ENCODE data around the gene TBCD.

The TBCD gene

GRCh38 chr17:82812058-82812457 is 60.2 kb downstream of the TBCD start:
- no peak for DNase-seq

DNA sequence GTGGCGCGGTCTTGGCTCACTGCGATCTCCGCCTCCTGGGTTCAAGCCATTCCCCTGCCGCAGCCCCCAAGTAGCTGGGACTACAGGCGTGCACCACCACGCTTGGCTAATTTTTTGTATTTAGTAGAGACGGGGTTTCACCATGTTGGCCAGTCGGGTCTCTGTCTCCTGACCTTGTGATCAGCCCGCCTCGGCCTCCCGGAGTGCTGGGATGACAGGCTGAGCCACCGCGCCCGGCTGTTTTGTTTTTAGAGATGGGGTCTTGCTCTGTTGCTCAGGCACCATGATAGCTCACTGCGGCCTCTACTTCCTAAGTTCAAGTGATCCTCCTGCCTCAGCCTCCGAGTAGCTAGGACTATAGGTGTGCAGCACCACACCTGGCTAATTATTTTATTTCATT is 60.7 kb downstream of the TBCD start:
- no peak for DNase-seq

GRCh38 chr17:82813299-82814051 is 61.6 kb downstream of the TBCD start:
- DNase-seq = no peak

DNA sequence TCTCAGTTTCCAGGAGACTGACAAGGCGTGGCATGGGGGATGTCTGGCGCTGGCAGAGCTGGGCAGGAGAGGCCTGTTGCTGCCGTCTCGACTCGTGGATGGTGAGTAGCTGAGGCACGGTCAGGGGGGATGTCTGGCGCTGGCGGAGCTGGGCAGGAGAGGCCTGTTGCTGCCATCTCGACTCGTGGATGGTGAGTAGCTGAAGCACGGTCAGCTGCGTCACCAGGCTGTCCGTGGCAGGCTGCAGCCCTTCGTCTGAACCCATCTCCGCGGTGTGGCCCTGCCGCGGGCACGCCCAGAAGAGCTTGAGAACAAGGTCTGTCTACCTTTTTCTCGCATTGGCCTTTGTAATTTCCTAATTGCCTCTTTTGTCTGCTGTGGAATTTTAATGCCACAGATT is 63.0 kb downstream of the TBCD start:
- no peak for DNase-seq

GRCh38 chr17:82815354-82815753 is 63.5 kb downstream of the TBCD start:
- DNase-seq = no peak

DNA sequence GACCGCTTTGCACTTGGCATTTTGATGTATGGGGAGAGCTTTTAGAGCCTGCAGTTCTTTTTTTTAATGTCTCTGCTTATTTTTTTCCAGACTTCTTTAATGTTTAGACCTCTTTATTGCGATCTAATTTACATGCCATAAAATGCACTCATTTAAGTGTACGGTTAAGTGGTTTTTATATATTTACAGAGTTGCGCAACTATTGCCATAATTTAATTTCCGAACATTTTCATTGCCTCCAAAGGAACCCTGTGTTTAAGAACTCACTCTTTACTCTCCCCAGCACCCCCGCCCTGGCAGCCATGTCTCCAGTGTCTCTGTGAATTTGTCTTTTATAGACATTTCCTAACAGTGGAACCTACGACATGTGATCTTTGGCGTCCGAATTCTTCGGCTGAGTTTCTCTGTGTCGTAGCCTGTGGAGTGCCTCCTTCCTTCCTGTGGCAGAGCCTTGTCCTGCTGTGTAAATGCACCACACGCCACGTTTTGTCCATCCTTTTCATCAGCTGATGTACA is 64.0 kb downstream of the TBCD start:
- no peak for DNase-seq

DNA sequence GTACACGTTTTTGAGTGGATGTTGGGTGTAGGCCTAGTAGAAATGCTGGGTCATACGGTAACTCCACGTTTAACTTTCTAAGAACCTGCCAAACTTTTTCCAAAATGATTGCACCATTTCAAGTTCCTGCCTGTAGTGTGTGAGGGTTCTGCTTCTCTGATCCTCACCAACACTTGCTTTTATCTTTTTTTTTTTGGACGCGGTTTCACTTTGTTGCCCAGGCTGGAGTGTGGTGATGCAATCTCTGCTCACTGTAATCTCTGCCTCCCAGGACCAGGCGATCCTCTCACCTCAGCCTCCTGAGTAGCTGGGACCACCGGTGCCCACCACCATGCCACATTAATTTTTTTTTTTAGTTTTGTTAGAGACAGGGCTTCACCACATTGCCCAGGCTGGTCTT is 64.5 kb downstream of the TBCD start:
- no peak for DNase-seq

GRCh38 chr17:82817947-82818346 is 66.1 kb downstream of the TBCD start:
- DNase-seq = no peak

- no peak for DNase-seq
Measured at GRCh38 chr17:82820278-82821251, 68.7 kb downstream of the TBCD start.

GRCh38 chr17:82821554-82821953 is 69.7 kb downstream of the TBCD start:
- no peak for DNase-seq

GRCh38 chr17:82822281-82822680 is 70.4 kb downstream of the TBCD start:
- DNase-seq = no peak

- DNase-seq = no peak
Measured at GRCh38 chr17:82823004-82823403, 71.1 kb downstream of the TBCD start.

DNA sequence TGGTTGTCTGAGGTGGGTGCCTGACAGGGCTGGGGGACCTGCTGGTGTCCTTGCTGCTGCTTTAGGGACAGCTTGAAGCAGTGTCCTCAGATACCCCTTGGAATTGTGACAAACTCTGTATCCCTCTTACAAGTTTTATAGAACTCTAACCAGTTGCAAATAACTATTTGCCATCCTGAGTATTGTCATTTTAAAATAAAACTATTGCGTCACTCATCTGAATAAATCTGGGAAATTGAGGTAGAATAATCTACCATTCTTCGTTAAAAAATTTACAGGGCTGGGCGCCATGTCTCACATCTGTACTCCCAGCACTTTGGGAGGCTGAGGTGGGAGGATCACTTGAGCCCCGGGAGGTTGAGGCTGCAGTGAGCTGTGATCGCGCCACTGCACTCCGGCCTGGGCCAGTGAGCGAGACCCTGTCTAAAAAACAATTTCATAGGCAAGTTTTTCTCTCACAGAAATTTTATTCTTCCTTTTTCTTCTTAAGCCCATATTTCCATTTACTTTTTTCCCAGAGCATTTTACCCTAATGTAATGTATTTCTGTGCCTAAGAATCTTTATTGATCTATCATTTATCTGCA is 73.8 kb downstream of the TBCD start:
- no peak for DNase-seq

- DNase-seq = no peak
Measured at GRCh38 chr17:82826211-82826610, 74.3 kb downstream of the TBCD start.

GRCh38 chr17:82826956-82827355 is 75.1 kb downstream of the TBCD start:
- no peak for DNase-seq

DNA sequence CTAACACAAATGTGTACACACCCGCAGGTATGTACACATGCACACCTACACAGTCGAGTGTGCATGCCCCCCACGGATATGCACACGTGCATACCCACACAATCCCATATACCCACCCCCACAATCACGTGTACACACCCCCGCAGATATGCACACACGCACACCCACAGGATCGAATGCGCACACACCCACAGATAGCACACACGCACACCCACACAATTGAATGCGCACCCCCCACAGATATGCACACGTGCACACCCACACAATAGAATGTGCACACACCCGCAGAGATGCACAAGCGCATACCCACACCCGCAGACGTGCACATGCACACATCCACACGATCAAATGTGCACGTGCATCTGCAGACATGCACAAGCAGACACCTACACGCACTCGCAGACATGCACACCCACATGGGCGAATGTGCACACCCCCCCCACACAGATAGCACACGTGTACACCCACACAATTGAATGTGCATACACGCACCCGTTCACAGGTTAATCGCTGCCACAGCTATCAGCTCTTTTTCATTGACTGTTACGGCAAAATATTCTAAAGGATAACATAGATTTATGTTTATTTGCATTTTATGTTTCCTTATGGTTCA is 77.1 kb downstream of the TBCD start:
- no peak for DNase-seq

DNA sequence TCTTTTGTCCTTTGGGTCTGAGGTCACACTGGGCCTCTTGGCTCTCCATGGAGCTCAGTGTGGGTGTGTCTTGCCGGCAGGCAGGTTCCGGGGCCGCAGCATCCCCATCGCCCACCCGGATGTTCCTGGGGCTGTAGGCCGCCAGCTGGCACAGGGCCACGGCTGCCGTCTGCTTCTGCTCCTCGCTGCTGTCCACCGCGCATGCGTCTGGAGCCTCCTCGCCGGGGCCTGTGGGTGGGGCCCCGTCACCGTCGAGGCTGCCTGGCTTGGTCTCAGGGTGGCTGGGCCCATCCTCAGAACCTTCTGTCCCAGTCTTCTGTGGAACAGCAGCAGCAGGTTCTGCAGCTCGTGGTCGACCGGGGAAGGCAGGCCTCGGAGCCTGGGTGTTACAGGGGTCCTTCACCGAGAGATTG is 78.4 kb downstream of the TBCD start:
- no peak for DNase-seq

GRCh38 chr17:82831041-82831817 is 79.4 kb downstream of the TBCD start:
- no peak for DNase-seq

GRCh38 chr17:82831818-82832200 is 79.9 kb downstream of the TBCD start:
- DNase-seq = no peak

- DNase-seq = no peak
Measured at GRCh38 chr17:82832411-82832810, 80.5 kb downstream of the TBCD start.

GRCh38 chr17:82832881-82833475 is 81.1 kb downstream of the TBCD start:
- DNase-seq = no peak

- DNase-seq = no peak
Measured at GRCh38 chr17:82835122-82835521, 83.3 kb downstream of the TBCD start.

Measured in effector CD4-positive, alpha-beta T cell (primary cell).